ENCODE results near the gene INCA1.
"Not testable (repeated sequence)": the region's sequence is repeated elsewhere in the genome, so short reads cannot be mapped to it uniquely, and the experiment has no call there.

The INCA1 gene

GRCh38 chr17:4997302-4998026 is at the start of gene INCA1, which contains the start of gene KIF1C:
Gene INCA1, minus strand, starts transcription at chr17:4997522. Its CDS starts 3,085 bp downstream, at chr17:4994437.
Gene KIF1C, plus strand, starts transcription at chr17:4997950. Its CDS starts 2,297 bp downstream, at chr17:5000247.
- H3K4me3 ChIP-seq (ENCODE audit: low read depth, low read length): peak within 1 kb of the TSS; percentile 90
- DNase-seq (ENCODE audit: low read depth): peak; percentile 55

- DNase-seq (ENCODE audit: low read depth): no peak
- no peak overlapping the region for H3K4me3 ChIP-seq (ENCODE audit: low read depth, low read length)
Observed at GRCh38 chr17:5045496-5045895, 48.2 kb upstream of the INCA1 start.

- DNase-seq (ENCODE audit: low read depth): no peak
- H3K4me3 ChIP-seq (ENCODE audit: low read depth, low read length): no peak overlapping the region
Observed at GRCh38 chr17:5044630-5045029, 47.3 kb upstream of the INCA1 start.

- H3K4me3 ChIP-seq (ENCODE audit: low read depth, low read length): no peak overlapping the region
- DNase-seq (ENCODE audit: low read depth): no peak
Observed at GRCh38 chr17:5043524-5043923, 46.2 kb upstream of the INCA1 start.

- DNase-seq (ENCODE audit: low read depth): no peak
- no peak overlapping the region for H3K4me3 ChIP-seq (ENCODE audit: low read depth, low read length)
Observed at GRCh38 chr17:5042157-5043022, 45.1 kb upstream of the INCA1 start.

- H3K4me3 ChIP-seq (ENCODE audit: low read depth, low read length): peak within 1 kb of the TSS; percentile 17
- DNase-seq (ENCODE audit: low read depth): no peak
Observed at GRCh38 chr17:5035315-5035714, 38.0 kb upstream of the INCA1 start, which contains the start of gene SLC52A1. Gene SLC52A1, minus strand, starts transcription at chr17:5035426. Its CDS starts 820 bp downstream, at chr17:5034606.

- DNase-seq (ENCODE audit: low read depth): no peak
Observed at GRCh38 chr17:5034651-5035050, 37.3 kb upstream of the INCA1 start.

GRCh38 chr17:5034063-5034462 is 36.7 kb upstream of the INCA1 start:
- no peak overlapping the region for H3K4me3 ChIP-seq (ENCODE audit: low read depth, low read length)
- DNase-seq (ENCODE audit: low read depth): no peak

More at GRCh38 chr17:5034651-5035050, 37.3 kb upstream of the INCA1 start:
- H3K4me3 ChIP-seq (ENCODE audit: low read depth, low read length): no peak overlapping the region

- no peak for DNase-seq (ENCODE audit: low read depth)
- H3K4me3 ChIP-seq (ENCODE audit: low read depth, low read length): no peak overlapping the region
Observed at GRCh38 chr17:5033352-5034015, 36.2 kb upstream of the INCA1 start.

- no peak overlapping the region for H3K4me3 ChIP-seq (ENCODE audit: low read depth, low read length)
- DNase-seq (ENCODE audit: low read depth): no peak
Observed at GRCh38 chr17:5032865-5033264, 35.5 kb upstream of the INCA1 start.

GRCh38 chr17:5031365-5032082 is 34.2 kb upstream of the INCA1 start:
- DNase-seq (ENCODE audit: low read depth): peak; percentile 35
- H3K4me3 ChIP-seq (ENCODE audit: low read depth, low read length): peak overlapping the region; percentile 41

GRCh38 chr17:5030168-5030567 is 32.8 kb upstream of the INCA1 start:
- not testable (repeated sequence) for H3K4me3 ChIP-seq (ENCODE audit: low read depth, low read length); DNase-seq (ENCODE audit: low read depth)

- DNase-seq (ENCODE audit: low read depth): no peak
- no peak overlapping the region for H3K4me3 ChIP-seq (ENCODE audit: low read depth, low read length)
Observed at GRCh38 chr17:5027916-5028315, 30.6 kb upstream of the INCA1 start.

- DNase-seq (ENCODE audit: low read depth): no peak
- H3K4me3 ChIP-seq (ENCODE audit: low read depth, low read length): no peak overlapping the region
Observed at GRCh38 chr17:5027299-5027698, 30.0 kb upstream of the INCA1 start.

GRCh38 chr17:5024604-5025003 is 27.3 kb upstream of the INCA1 start:
- H3K4me3 ChIP-seq (ENCODE audit: low read depth, low read length): no peak overlapping the region
- DNase-seq (ENCODE audit: low read depth): no peak

GRCh38 chr17:5023588-5024147 is 26.3 kb upstream of the INCA1 start:
- no peak for DNase-seq (ENCODE audit: low read depth)
- no peak overlapping the region for H3K4me3 ChIP-seq (ENCODE audit: low read depth, low read length)

- H3K4me3 ChIP-seq (ENCODE audit: low read depth, low read length): no peak overlapping the region
- no peak for DNase-seq (ENCODE audit: low read depth)
Observed at GRCh38 chr17:5022171-5022711, 24.9 kb upstream of the INCA1 start.

GRCh38 chr17:5020502-5021023 is 23.2 kb upstream of the INCA1 start:
- no peak overlapping the region for H3K4me3 ChIP-seq (ENCODE audit: low read depth, low read length)
- no peak for DNase-seq (ENCODE audit: low read depth)
